Measurements from ENCODE around the gene RAB8A. TPM values are rescaled to one million over a fixed set of nuclear protein-coding genes. Genes with fewer than 3 reads are reported as not detected.

The RAB8A gene
- total and polyA plus RNA-seq, 9 of the 15 experiments (the other 6 are each of a cell fraction or from before 2014, with no cell fraction given) = 11.2 to 102 (median 53.2) TPM

DNA sequence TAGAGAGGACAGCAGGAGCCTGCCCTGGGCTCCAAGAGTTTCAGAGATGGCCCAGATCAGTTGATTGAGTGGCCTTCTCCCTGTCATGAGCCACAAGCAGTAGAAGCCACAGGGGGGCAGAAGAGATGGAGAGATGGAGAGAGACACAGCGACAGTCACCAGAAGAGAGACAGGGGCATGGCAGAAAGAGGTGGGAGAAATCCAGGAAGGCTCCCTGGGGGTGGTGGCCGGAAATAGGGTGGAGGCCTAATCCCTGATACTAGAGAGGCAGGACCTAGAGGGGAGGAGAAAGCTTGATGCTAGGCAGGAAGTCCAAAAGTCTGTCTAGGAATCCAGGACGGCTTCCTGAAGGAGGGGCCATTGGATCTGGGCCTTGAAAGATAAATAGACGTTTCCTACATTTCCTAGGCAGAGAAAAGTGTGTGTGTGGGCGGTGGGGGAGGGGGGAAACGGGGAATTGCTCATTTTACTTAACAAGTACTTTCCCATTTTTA is 45.0 kb upstream of the RAB8A start (continued):
- TF ChIP-seq ZBED1 (IDR thresholded peaks at IDR 0.05) = no peak
- TF ChIP-seq IRF2 (CRISPR knock-in tag; IDR thresholded peaks at IDR 0.05) = no peak
- TF ChIP-seq, protein P1, sequence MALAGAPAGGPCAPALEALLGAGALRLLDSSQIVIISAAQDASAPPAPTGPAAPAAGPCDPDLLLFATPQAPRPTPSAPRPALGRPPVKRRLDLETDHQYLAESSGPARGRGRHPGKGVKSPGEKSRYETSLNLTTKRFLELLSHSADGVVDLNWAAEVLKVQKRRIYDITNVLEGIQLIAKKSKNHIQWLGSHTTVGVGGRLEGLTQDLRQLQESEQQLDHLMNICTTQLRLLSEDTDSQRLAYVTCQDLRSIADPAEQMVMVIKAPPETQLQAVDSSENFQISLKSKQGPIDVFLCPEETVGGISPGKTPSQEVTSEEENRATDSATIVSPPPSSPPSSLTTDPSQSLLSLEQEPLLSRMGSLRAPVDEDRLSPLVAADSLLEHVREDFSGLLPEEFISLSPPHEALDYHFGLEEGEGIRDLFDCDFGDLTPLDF (CRISPR knock-in tag; IDR thresholded peaks at IDR 0.05) = no peak
- no peak for TF ChIP-seq KLF6 (CRISPR knock-in tag; IDR thresholded peaks at IDR 0.05; ENCODE audit: borderline replicate concordance)
- no peak for TF ChIP-seq ATF7 (IDR thresholded peaks at IDR 0.05)
- TF ChIP-seq MEIS2 (IDR thresholded peaks at IDR 0.05; ENCODE audit: partially characterized antibody) = peak; percentile 52
- TF ChIP-seq, protein P2, sequence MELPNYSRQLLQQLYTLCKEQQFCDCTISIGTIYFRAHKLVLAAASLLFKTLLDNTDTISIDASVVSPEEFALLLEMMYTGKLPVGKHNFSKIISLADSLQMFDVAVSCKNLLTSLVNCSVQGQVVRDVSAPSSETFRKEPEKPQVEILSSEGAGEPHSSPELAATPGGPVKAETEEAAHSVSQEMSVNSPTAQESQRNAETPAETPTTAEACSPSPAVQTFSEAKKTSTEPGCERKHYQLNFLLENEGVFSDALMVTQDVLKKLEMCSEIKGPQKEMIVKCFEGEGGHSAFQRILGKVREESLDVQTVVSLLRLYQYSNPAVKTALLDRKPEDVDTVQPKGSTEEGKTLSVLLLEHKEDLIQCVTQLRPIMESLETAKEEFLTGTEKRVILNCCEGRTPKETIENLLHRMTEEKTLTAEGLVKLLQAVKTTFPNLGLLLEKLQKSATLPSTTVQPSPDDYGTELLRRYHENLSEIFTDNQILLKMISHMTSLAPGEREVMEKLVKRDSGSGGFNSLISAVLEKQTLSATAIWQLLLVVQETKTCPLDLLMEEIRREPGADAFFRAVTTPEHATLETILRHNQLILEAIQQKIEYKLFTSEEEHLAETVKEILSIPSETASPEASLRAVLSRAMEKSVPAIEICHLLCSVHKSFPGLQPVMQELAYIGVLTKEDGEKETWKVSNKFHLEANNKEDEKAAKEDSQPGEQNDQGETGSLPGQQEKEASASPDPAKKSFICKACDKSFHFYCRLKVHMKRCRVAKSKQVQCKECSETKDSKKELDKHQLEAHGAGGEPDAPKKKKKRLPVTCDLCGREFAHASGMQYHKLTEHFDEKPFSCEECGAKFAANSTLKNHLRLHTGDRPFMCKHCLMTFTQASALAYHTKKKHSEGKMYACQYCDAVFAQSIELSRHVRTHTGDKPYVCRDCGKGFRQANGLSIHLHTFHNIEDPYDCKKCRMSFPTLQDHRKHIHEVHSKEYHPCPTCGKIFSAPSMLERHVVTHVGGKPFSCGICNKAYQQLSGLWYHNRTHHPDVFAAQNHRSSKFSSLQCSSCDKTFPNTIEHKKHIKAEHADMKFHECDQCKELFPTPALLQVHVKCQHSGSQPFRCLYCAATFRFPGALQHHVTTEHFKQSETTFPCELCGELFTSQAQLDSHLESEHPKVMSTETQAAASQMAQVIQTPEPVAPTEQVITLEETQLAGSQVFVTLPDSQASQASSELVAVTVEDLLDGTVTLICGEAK (IDR thresholded peaks at IDR 0.05) = peak; percentile 68; the same call in 1 of the 2 replicates
- TF ChIP-seq, protein P2 (CRISPR knock-in tag; IDR thresholded peaks at IDR 0.05) = no peak
- TF ChIP-seq SUPT5H (IDR thresholded peaks at IDR 0.05) = no peak
- peak; percentile 26 to 73 for TF ChIP-seq RAD21 (CRISPR knock-in tag; conservative IDR thresholded peaks at IDR 0.05 in 1 of 2, IDR thresholded peaks at IDR 0.05 in 1 of 2)
- 0 out of 2 replicates have a peak, but pooled peaks have one; percentile 65 for TF ChIP-seq ZNF12 (CRISPR knock-in tag; IDR thresholded peaks at IDR 0.05)
- TF ChIP-seq SAP30 (IDR thresholded peaks at IDR 0.05; ENCODE audit: borderline replicate concordance, insufficient read depth, low read depth, low read length, poor library complexity, severe bottlenecking) = no peak
- TF ChIP-seq ZKSCAN1 (IDR thresholded peaks at IDR 0.05; ENCODE audit: low read depth, low read length) = no peak
- TF ChIP-seq MCM7 (IDR thresholded peaks at IDR 0.05) = no peak
- TF ChIP-seq CEBPB (tag; IDR thresholded peaks at IDR 0.05) = no peak
- TF ChIP-seq ZNF445 (CRISPR knock-in tag; IDR thresholded peaks at IDR 0.05; ENCODE audit: low read depth) = no peak
- no peak for TF ChIP-seq E2F8 (IDR thresholded peaks at IDR 0.05; ENCODE audit: low read depth, partially characterized antibody)
